MG63 (cell line): Measurements from ENCODE around the gene YJU2. TPM values are rescaled to one million over a fixed set of nuclear protein-coding genes. Genes with fewer than 3 reads are reported as not detected.
A peak's percentile ranks its signal among the peaks of the same experiment; 100 is the strongest.
"Not testable (repeated sequence)": the region's sequence is repeated elsewhere in the genome, so short reads cannot be mapped to it uniquely, and the experiment has no call there.

Experiments
- DNase-seq: peaks from one replicate; pipeline ENCODE4 v3.0.0-alpha.2; 2020
- H3K27me3 ChIP-seq: fragments of 250-450 bp; sonication (Bioruptor Pico); 2 replicates; pipeline ENCODE4 v1.5.1; 2020; ENCODE audit warnings: mild to moderate bottlenecking, moderate library complexity
- H3K36me3 ChIP-seq: fragments of 250-450 bp; sonication (Bioruptor Pico); 2 replicates; pipeline ENCODE4 v1.5.1; 2020; ENCODE audit warnings: mild to moderate bottlenecking, moderate library complexity
- H3K4me3 ChIP-seq: fragments of 250-450 bp; sonication (Bioruptor Pico); 2 replicates; pipeline ENCODE4 v1.5.1; 2020; ENCODE audit warnings: mild to moderate bottlenecking, moderate library complexity
- H3K9me3 ChIP-seq: fragments of 250-450 bp; sonication (Bioruptor Pico); 2 replicates; pipeline ENCODE4 v1.5.1; 2020; ENCODE audit warnings: mild to moderate bottlenecking, moderate library complexity
- total RNA-seq: library from RNA; depleted of rRNA; stranded (reverse); fragments of >200 nt; shearing (Covaris generic); gene quantifications from 2 replicates; pipeline ENCODE4 v1.2.3, GENCODE V29; 2014; ENCODE audit warnings: low replicate concordance

Gene YJU2
- total RNA-seq, 1 experiment from 2014 or later = 26.1 TPM

GRCh38 chr19:4218523-4218922 is 28.4 kb upstream of the YJU2 start:
- DNase-seq, H3K9me3 ChIP-seq, H3K27me3 ChIP-seq, H3K4me3 ChIP-seq, H3K36me3 ChIP-seq: not testable (repeated sequence)

- DNase-seq = no peak
- no peaks in the 10 kb centered on the region for H3K36me3 ChIP-seq
Observed at GRCh38 chr19:4220188-4220587, 26.7 kb upstream of the YJU2 start.

GRCh38 chr19:4224470-4224869 is 22.4 kb upstream of the YJU2 start:
- DNase-seq = no peak
- H3K9me3 ChIP-seq = no peaks in the 10 kb centered on the region
- H3K27me3 ChIP-seq = peaks cover 8% of the 10 kb centered on the region
- H3K36me3 ChIP-seq = no peaks in the 10 kb centered on the region
- H3K4me3 ChIP-seq = no peak overlapping the region

More at GRCh38 chr19:4220188-4220587, 26.7 kb upstream of the YJU2 start:
- no peaks in the 10 kb centered on the region for H3K27me3 ChIP-seq
- no peaks in the 10 kb centered on the region for H3K9me3 ChIP-seq
- no peak overlapping the region for H3K4me3 ChIP-seq

GRCh38 chr19:4225885-4226284 is 21.0 kb upstream of the YJU2 start:
- H3K27me3 ChIP-seq = peaks cover 8% of the 10 kb centered on the region
- H3K4me3 ChIP-seq = no peak overlapping the region
- no peaks in the 10 kb centered on the region for H3K9me3 ChIP-seq
- no peak for DNase-seq
- no peaks in the 10 kb centered on the region for H3K36me3 ChIP-seq

GRCh38 chr19:4227771-4228170 is 19.1 kb upstream of the YJU2 start:
- Histone ChIP-seq H3K4me3 (no peak overlapping the region), H3K27me3 (peaks cover 8% of the 10 kb centered on the region), H3K9me3 (no peaks in the 10 kb centered on the region), H3K36me3 (no peaks in the 10 kb centered on the region)
- no peak for DNase-seq

- no peak overlapping the region for H3K4me3 ChIP-seq
- no peaks in the 10 kb centered on the region for H3K9me3 ChIP-seq
- no peak for DNase-seq
- H3K36me3 ChIP-seq = no peaks in the 10 kb centered on the region
- peaks cover 8% of the 10 kb centered on the region for H3K27me3 ChIP-seq
Observed at GRCh38 chr19:4228765-4229178, 18.1 kb upstream of the YJU2 start.

- Histone ChIP-seq H3K27me3 (peaks cover 8% of the 10 kb centered on the region), H3K36me3 (no peaks in the 10 kb centered on the region), H3K9me3 (no peaks in the 10 kb centered on the region), H3K4me3 (no peak within 1 kb of the TSS)
- DNase-seq = peak; percentile 42
Observed at GRCh38 chr19:4229179-4229931, 17.5 kb upstream of the YJU2 start, which contains the start of gene EBI3. Gene EBI3 (plus strand): TSS chr19:4229523. CDS start chr19:4229551, 28 bp downstream.

- H3K36me3 ChIP-seq, H3K4me3 ChIP-seq, DNase-seq, H3K27me3 ChIP-seq, H3K9me3 ChIP-seq: not testable (repeated sequence)
Observed at GRCh38 chr19:4230237-4230636, 16.6 kb upstream of the YJU2 start.

GRCh38 chr19:4231521-4231920 is 15.4 kb upstream of the YJU2 start:
- not testable (repeated sequence) for H3K27me3 ChIP-seq, DNase-seq

GRCh38 chr19:4232139-4232538 is 14.7 kb upstream of the YJU2 start:
- H3K27me3 ChIP-seq, H3K36me3 ChIP-seq, H3K4me3 ChIP-seq, DNase-seq, H3K9me3 ChIP-seq: not testable (repeated sequence)

More at GRCh38 chr19:4231521-4231920, 15.4 kb upstream of the YJU2 start:
- not testable (repeated sequence) for H3K36me3 ChIP-seq, H3K4me3 ChIP-seq, H3K9me3 ChIP-seq

- Histone ChIP-seq H3K27me3 (peaks cover 2% of the 10 kb centered on the region), H3K9me3 (no peaks in the 10 kb centered on the region), H3K36me3 (no peaks in the 10 kb centered on the region), H3K4me3 (no peak overlapping the region)
- peak; percentile 16 for DNase-seq
Observed at GRCh38 chr19:4232614-4233281, 14.1 kb upstream of the YJU2 start.

GRCh38 chr19:4233282-4233853 is 13.5 kb upstream of the YJU2 start:
- H3K27me3 ChIP-seq = no peaks in the 10 kb centered on the region; the same call in 1 of the 2 replicates
- H3K4me3 ChIP-seq = no peak overlapping the region
- no peaks in the 10 kb centered on the region for H3K36me3 ChIP-seq
- DNase-seq = peak; percentile 29
- no peaks in the 10 kb centered on the region for H3K9me3 ChIP-seq

- no peak for DNase-seq
- no peak overlapping the region for H3K4me3 ChIP-seq
- H3K36me3 ChIP-seq = no peaks in the 10 kb centered on the region
- no peaks in the 10 kb centered on the region for H3K9me3 ChIP-seq
- no peaks in the 10 kb centered on the region for H3K27me3 ChIP-seq
Observed at GRCh38 chr19:4234142-4234861, 12.6 kb upstream of the YJU2 start.

GRCh38 chr19:4234862-4235201 is 12.0 kb upstream of the YJU2 start:
- H3K9me3 ChIP-seq = no peaks in the 10 kb centered on the region

GRCh38 chr19:4237510-4237909 is 9.4 kb upstream of the YJU2 start:
- not testable (repeated sequence) for H3K27me3 ChIP-seq, H3K4me3 ChIP-seq, H3K36me3 ChIP-seq, H3K9me3 ChIP-seq, DNase-seq

More at GRCh38 chr19:4234862-4235201, 12.0 kb upstream of the YJU2 start:
- no peak for DNase-seq
- H3K4me3 ChIP-seq = no peak overlapping the region
- H3K36me3 ChIP-seq = no peaks in the 10 kb centered on the region
- H3K27me3 ChIP-seq = no peaks in the 10 kb centered on the region

- DNase-seq = no peak
Observed at GRCh38 chr19:4238831-4239230, 8.0 kb upstream of the YJU2 start.

GRCh38 chr19:4241824-4242430 is 5.0 kb upstream of the YJU2 start:
- H3K4me3 ChIP-seq = no peak overlapping the region
- DNase-seq = no peak
- no peaks in the 10 kb centered on the region for H3K27me3 ChIP-seq
- peaks cover 4% of the 10 kb centered on the region for H3K9me3 ChIP-seq
- no peaks in the 10 kb centered on the region for H3K36me3 ChIP-seq

More at GRCh38 chr19:4238831-4239230, 8.0 kb upstream of the YJU2 start:
- Histone ChIP-seq H3K27me3 (no peaks in the 10 kb centered on the region), H3K36me3 (no peaks in the 10 kb centered on the region), H3K4me3 (no peak overlapping the region), H3K9me3 (peaks cover 4% of the 10 kb centered on the region)
